Karpas-422 (cell line): ENCODE results near the gene PLCB1. TPM values are rescaled to one million over a fixed set of nuclear protein-coding genes. Genes with fewer than 3 reads are reported as not detected.

ENCODE experiments used
- DNase-seq: peaks from one replicate; pipeline ENCODE4 v3.0.0-alpha.2; 2015
- H2AFZ ChIP-seq: fragments of 200-600 bp; sonication (generic); 2 replicates; pipeline ENCODE4 v1.6.1; 2014; ENCODE audit warnings: antibody characterized with exemption, low read length, mixed read lengths
- H3K27ac ChIP-seq: fragments of 200-600 bp; sonication (generic); 2 replicates; pipeline ENCODE4 v1.5.1; 2014; ENCODE audit warnings: mild to moderate bottlenecking, low read length, moderate library complexity
- H3K27me3 ChIP-seq: fragments of 200-600 bp; sonication (generic); 2 replicates; pipeline ENCODE4 v1.6.1; 2014; ENCODE audit warnings: low read length, mixed read lengths
- H3K36me3 ChIP-seq: fragments of 200-600 bp; sonication (generic); 2 replicates; pipeline ENCODE4 v1.6.1; 2014; ENCODE audit warnings: low read length, mixed read lengths; ENCODE audit not compliant: insufficient read depth
- H3K4me1 ChIP-seq: fragments of 200-600 bp; sonication (generic); 2 replicates; pipeline ENCODE4 v1.6.1; 2014; ENCODE audit warnings: mild to moderate bottlenecking, low read length, mixed read lengths
- H3K4me2 ChIP-seq: fragments of 200-600 bp; sonication (generic); 2 replicates; pipeline ENCODE4 v1.6.1; 2014; ENCODE audit warnings: low read length, low read depth, mild to moderate bottlenecking; ENCODE audit not compliant: poor library complexity, severe bottlenecking
- H3K4me3 ChIP-seq: fragments of 200-600 bp; sonication (generic); 2 replicates; pipeline ENCODE4 v1.5.1; 2014; ENCODE audit warnings: mild to moderate bottlenecking, antibody characterized with exemption, low read length, mixed read lengths
- H3K79me2 ChIP-seq: fragments of 200-600 bp; sonication (generic); 2 replicates; pipeline ENCODE4 v1.6.1; 2014; ENCODE audit warnings: mild to moderate bottlenecking, low read length, mixed read lengths
- H3K9ac ChIP-seq: fragments of 200-600 bp; sonication (generic); 2 replicates; pipeline ENCODE4 v1.6.0; 2014; ENCODE audit warnings: low read length
- H3K9me2 ChIP-seq: fragments of 200-600 bp; sonication (generic), shearing (Covaris generic); replicated peaks from 2 replicates; pipeline ENCODE4 v1.6.0; 2014; ENCODE audit warnings: mild to moderate bottlenecking, low read length, moderate library complexity; ENCODE audit not compliant: insufficient read depth
- H3K9me3 ChIP-seq: fragments of 300-700, 200-600 bp; sonication (generic); 2 replicates; pipeline ENCODE4 v1.6.1; 2014; ENCODE audit warnings: low read length, mixed read lengths
- H4K20me1 ChIP-seq: fragments of 200-600 bp; sonication (generic); 2 replicates; pipeline ENCODE4 v1.6.1; 2014; ENCODE audit warnings: mild to moderate bottlenecking, antibody characterized with exemption, low read length, low read depth; ENCODE audit not compliant: insufficient read depth
- total RNA-seq: library from RNA; depleted of rRNA; stranded (reverse); fragments of >200 nt; shearing (Covaris generic); gene quantifications from 2 replicates; pipeline ENCODE4 v1.2.3, GENCODE V29; 2014; ENCODE audit warnings: low replicate concordance

Gene PLCB1
- total RNA-seq, 1 experiment from 2014 or later, result 0.82 TPM

- Histone ChIP-seq H3K27ac (no peak overlapping the region), H3K79me2 (no peaks in the 10 kb centered on the region), H4K20me1 (no peaks in the 10 kb centered on the region), H3K4me1 (no peaks in the 10 kb centered on the region), H3K27me3 (no peaks in the 10 kb centered on the region), H3K36me3 (no peaks in the 10 kb centered on the region), H3K4me2 (no peak overlapping the region), H2AFZ (no peak overlapping the region), H3K9me3 (no peaks in the 10 kb centered on the region), H3K9ac (no peak overlapping the region), H3K9me2 (no peaks in the 10 kb centered on the region), H3K4me3 (no peak overlapping the region)
- DNase-seq, result no peak
These were observed 289.9 kb downstream of the PLCB1 start for GRCh38 chr20:8421981-8422380.

GRCh38 chr20:8423482-8423881, 291.4 kb downstream of the PLCB1 start:
- Histone ChIP-seq H3K27me3 (no peaks in the 10 kb centered on the region), H3K4me1 (no peaks in the 10 kb centered on the region), H3K27ac (no peak overlapping the region), H4K20me1 (no peaks in the 10 kb centered on the region), H3K4me2 (no peak overlapping the region), H3K4me3 (no peak overlapping the region), H3K9ac (no peak overlapping the region), H2AFZ (no peak overlapping the region), H3K79me2 (no peaks in the 10 kb centered on the region), H3K36me3 (no peaks in the 10 kb centered on the region), H3K9me2 (no peaks in the 10 kb centered on the region), H3K9me3 (no peaks in the 10 kb centered on the region)
- DNase-seq, result no peak

- Histone ChIP-seq H3K27ac (no peak overlapping the region), H2AFZ (no peak overlapping the region), H3K27me3 (no peaks in the 10 kb centered on the region), H3K36me3 (no peaks in the 10 kb centered on the region), H3K4me2 (no peak overlapping the region), H3K4me3 (no peak overlapping the region), H3K79me2 (no peaks in the 10 kb centered on the region), H3K9me3 (no peaks in the 10 kb centered on the region), H3K9ac (no peak overlapping the region), H4K20me1 (no peaks in the 10 kb centered on the region), H3K4me1 (no peaks in the 10 kb centered on the region), H3K9me2 (no peaks in the 10 kb centered on the region)
- no peak for DNase-seq
These were observed 291.9 kb downstream of the PLCB1 start for GRCh38 chr20:8424010-8424409.

GRCh38 chr20:8425016-8425415, 292.9 kb downstream of the PLCB1 start:
- no peaks in the 10 kb centered on the region for H3K36me3 ChIP-seq
- H3K4me3 ChIP-seq, result no peak overlapping the region
- no peaks in the 10 kb centered on the region for H4K20me1 ChIP-seq
- no peak overlapping the region for H3K9ac ChIP-seq
- H3K4me2 ChIP-seq, result no peak overlapping the region
- no peaks in the 10 kb centered on the region for H3K9me3 ChIP-seq
- H3K27ac ChIP-seq, result no peak overlapping the region
- no peak for DNase-seq
- no peaks in the 10 kb centered on the region for H3K9me2 ChIP-seq
- no peak overlapping the region for H2AFZ ChIP-seq
- H3K79me2 ChIP-seq, result no peaks in the 10 kb centered on the region
- H3K4me1 ChIP-seq, result no peaks in the 10 kb centered on the region
- no peaks in the 10 kb centered on the region for H3K27me3 ChIP-seq

GRCh38 chr20:8425802-8426201, 293.7 kb downstream of the PLCB1 start:
- no peaks in the 10 kb centered on the region for H4K20me1 ChIP-seq
- no peak overlapping the region for H3K4me3 ChIP-seq
- H3K9ac ChIP-seq, result no peak overlapping the region
- no peaks in the 10 kb centered on the region for H3K9me3 ChIP-seq
- H3K79me2 ChIP-seq, result no peaks in the 10 kb centered on the region
- H3K9me2 ChIP-seq, result no peaks in the 10 kb centered on the region
- H3K4me2 ChIP-seq, result no peak overlapping the region
- DNase-seq, result no peak
- H3K4me1 ChIP-seq, result no peaks in the 10 kb centered on the region
- H2AFZ ChIP-seq, result no peak overlapping the region
- H3K27ac ChIP-seq, result no peak overlapping the region
- H3K36me3 ChIP-seq, result no peaks in the 10 kb centered on the region
- no peaks in the 10 kb centered on the region for H3K27me3 ChIP-seq

GRCh38 chr20:8427419-8428040, 295.5 kb downstream of the PLCB1 start:
- H3K9me2 ChIP-seq, result no peaks in the 10 kb centered on the region
- no peaks in the 10 kb centered on the region for H3K27me3 ChIP-seq
- H3K79me2 ChIP-seq, result no peaks in the 10 kb centered on the region
- no peaks in the 10 kb centered on the region for H3K4me1 ChIP-seq
- H3K9me3 ChIP-seq, result no peaks in the 10 kb centered on the region
- H2AFZ ChIP-seq, result no peak overlapping the region
- H3K4me2 ChIP-seq, result no peak overlapping the region
- no peak overlapping the region for H3K4me3 ChIP-seq
- no peaks in the 10 kb centered on the region for H4K20me1 ChIP-seq
- H3K36me3 ChIP-seq, result no peaks in the 10 kb centered on the region
- no peak overlapping the region for H3K9ac ChIP-seq
- DNase-seq, result no peak
- H3K27ac ChIP-seq, result no peak overlapping the region

- no peak overlapping the region for H3K4me3 ChIP-seq
- H3K27ac ChIP-seq, result no peak overlapping the region
- no peaks in the 10 kb centered on the region for H3K79me2 ChIP-seq
- DNase-seq, result no peak
- H3K4me2 ChIP-seq, result no peak overlapping the region
- no peaks in the 10 kb centered on the region for H3K27me3 ChIP-seq
- H4K20me1 ChIP-seq, result no peaks in the 10 kb centered on the region
- H3K9me2 ChIP-seq, result no peaks in the 10 kb centered on the region
- no peak overlapping the region for H3K9ac ChIP-seq
- no peak overlapping the region for H2AFZ ChIP-seq
- H3K36me3 ChIP-seq, result no peaks in the 10 kb centered on the region
- no peaks in the 10 kb centered on the region for H3K9me3 ChIP-seq
- no peaks in the 10 kb centered on the region for H3K4me1 ChIP-seq
These were observed 296.9 kb downstream of the PLCB1 start for GRCh38 chr20:8428988-8429387.

GRCh38 chr20:8431538-8432434, 299.7 kb downstream of the PLCB1 start:
- Histone ChIP-seq H3K79me2 (no peaks in the 10 kb centered on the region), H3K27me3 (no peaks in the 10 kb centered on the region), H3K4me2 (no peak overlapping the region), H3K36me3 (no peaks in the 10 kb centered on the region), H3K9me2 (no peaks in the 10 kb centered on the region), H3K9me3 (no peaks in the 10 kb centered on the region), H3K27ac (no peak overlapping the region), H3K9ac (no peak overlapping the region), H3K4me3 (no peak overlapping the region), H2AFZ (no peak overlapping the region), H3K4me1 (no peaks in the 10 kb centered on the region), H4K20me1 (no peaks in the 10 kb centered on the region)
- no peak for DNase-seq
